HFF-Myc (cell line): ENCODE results near the gene STX8.

Experiments used
- DNase-seq: peaks from one replicate; pipeline ENCODE4 v3.0.0-alpha.2; 2011; ENCODE audit warnings: low read depth; ENCODE audit errors: extremely low read depth
- H3K4me3 ChIP-seq: replicated peaks from 2 replicates; pipeline ENCODE4 v1.5.1; 2011; ENCODE audit warnings: low read depth, mild to moderate bottlenecking, control low read depth, low read length
- TF ChIP-seq, protein P1 (sequence below): IDR thresholded peaks from 2 replicates; pipeline ENCODE4 v1.5.1; 2012; ENCODE audit warnings: mild to moderate bottlenecking, low read depth, low read length, control low read depth; ENCODE audit errors: missing control alignments

STX8 gene

DNA sequence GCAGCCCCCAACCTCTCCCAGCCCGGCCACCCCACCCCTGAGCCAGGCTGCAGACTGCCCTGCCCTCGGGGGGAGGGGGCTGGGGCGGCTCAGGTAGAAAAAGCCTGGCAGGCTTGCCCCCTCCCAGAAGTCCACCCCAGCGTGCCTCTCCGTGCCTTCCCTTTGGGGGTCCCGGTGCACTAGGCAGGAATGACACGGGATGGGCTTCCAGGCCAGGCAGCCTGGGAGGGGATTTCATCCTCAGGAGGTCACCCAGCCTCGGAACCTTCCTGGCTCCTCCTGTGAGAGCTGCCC lies 369.3 kb downstream of the STX8 start:
- H3K4me3 ChIP-seq, result no peak overlapping the region
- TF ChIP-seq, protein P1, sequence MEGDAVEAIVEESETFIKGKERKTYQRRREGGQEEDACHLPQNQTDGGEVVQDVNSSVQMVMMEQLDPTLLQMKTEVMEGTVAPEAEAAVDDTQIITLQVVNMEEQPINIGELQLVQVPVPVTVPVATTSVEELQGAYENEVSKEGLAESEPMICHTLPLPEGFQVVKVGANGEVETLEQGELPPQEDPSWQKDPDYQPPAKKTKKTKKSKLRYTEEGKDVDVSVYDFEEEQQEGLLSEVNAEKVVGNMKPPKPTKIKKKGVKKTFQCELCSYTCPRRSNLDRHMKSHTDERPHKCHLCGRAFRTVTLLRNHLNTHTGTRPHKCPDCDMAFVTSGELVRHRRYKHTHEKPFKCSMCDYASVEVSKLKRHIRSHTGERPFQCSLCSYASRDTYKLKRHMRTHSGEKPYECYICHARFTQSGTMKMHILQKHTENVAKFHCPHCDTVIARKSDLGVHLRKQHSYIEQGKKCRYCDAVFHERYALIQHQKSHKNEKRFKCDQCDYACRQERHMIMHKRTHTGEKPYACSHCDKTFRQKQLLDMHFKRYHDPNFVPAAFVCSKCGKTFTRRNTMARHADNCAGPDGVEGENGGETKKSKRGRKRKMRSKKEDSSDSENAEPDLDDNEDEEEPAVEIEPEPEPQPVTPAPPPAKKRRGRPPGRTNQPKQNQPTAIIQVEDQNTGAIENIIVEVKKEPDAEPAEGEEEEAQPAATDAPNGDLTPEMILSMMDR, result no peak
- DNase-seq, result no peak

DNA sequence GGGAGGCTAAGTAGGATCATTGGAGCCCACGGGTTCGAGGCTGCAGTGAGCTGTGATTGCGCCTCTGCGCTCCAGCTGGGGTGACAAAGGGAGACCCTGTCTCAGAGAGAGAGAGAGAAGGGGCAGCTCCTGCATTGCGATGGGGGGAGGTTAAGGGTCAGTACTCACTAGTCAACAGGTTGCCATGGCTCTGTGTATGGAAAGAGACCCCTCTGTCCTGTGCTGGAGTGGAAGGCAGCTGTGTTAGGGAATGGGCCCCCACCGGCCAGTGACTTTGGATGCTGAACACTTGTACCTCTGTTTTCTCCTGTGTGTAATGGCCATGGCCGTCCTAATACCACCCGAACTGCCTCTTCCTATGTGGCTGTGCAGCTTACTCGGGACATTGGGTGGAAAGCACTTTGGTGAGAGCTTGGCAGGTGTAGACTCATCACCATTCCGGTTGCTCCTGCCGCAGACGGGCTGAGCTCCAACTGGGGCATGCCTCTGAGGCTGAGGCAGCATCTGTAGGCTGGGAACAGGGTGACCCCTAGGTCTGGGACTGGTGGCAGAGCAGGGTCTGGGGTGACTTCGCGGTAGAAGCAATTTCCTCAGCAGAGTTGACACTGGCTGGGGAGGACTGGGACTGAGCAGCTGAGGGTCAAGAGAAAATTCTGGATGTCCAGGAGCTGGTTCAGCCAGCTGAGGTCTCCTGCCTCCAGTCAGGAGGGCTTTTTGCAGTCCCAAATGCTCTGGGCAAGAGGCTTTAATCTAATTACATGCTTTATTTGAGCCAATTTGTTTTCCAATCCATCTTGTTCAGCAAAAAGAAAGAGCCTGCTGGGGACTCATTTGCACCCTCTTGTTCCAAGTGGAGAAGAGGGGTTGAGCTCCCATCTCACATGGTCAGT lies 369.9 kb downstream of the STX8 start:
- no peak for DNase-seq
- H3K4me3 ChIP-seq, result no peak overlapping the region
- TF ChIP-seq, protein P1, result no peak

DNA sequence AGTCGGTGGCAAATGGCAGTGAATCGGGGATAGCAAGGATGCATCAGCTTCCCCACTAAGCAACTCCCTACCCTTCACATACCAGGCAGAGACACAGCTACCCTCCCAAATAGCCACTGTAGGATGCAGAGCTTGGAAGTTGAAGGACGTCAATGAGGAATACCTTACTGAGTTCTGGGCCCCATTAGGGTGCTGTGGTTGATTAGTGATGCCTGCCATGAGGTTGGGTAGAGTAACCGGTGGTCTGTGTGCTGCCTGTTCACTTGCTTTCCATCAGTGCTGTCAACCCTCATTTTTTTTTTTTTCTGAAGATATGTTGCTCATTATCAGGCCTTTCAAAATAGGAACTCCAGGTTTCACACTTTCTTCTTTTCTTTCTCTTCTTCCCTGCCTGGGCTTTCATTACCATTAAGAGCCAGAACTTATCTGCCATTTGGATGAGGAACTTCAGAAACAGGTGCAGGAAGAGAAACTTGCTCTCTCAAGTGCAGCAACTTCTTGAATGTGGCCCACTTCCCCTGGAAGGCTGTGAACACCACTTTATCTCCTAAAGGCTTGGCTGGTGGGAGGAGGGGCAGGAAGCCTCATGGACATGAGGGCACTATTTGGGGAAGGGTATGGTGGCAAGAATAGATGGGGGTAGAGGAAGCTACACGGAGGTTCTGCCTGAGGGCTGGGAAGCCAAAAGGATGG lies 370.8 kb downstream of the STX8 start:
- no peak for DNase-seq
- TF ChIP-seq, protein P1, result no peak
- H3K4me3 ChIP-seq, result no peak overlapping the region

DNA sequence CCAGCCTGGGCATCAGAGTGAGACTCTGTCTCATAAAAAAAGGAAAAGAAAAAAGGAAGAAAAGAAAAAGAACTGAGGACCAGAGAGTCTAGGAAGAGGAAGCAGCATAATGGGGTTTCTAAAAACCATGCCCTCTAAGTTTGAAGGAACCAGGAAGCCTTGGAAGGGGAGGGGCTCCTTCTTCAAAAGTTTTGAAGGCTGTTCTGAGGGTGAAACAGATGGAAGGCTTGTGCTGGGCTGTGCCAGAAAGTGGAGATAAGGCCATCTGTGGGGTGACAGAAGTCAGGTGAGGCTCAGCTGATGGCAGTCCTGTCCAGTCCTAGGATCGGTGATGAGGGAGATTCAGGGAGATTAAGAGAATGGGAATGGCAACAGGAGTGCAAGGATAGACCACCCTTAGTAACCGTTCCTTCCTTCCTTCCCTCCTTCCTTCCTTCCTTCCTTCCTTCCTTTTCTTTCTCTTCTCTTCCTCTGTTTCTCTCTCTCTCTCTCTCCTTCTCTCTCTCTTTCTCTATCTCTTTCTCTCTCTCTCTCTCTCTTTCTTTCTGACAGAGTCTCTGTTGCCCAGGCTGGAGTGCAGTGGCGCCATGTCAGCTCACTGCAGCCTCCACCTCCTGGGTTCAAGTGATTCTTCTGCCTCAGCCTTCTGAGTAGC lies 371.7 kb downstream of the STX8 start:
- no peak for DNase-seq
- no peak overlapping the region for H3K4me3 ChIP-seq
- TF ChIP-seq, protein P1, result no peak

DNA sequence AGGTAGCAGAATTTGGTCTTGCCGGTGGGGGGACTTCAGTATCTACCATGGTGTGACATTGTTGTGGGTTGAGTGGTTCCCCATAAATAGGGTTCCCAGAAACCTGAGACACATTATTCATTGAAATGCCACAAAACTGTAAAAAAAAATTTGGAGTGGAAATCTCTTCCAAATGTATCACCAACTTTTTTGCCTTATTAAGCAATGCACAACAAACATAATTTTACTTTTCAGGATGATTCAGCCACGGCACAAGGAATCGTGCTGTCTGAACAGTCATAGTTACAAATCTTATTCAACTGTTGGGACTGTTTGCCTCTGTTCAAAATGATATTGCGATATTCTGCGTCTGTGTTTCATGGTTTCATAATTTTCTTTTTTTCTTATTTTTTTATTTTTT lies 373.1 kb downstream of the STX8 start:
- H3K4me3 ChIP-seq, result no peak overlapping the region
- DNase-seq, result no peak
- TF ChIP-seq, protein P1, result no peak

DNA sequence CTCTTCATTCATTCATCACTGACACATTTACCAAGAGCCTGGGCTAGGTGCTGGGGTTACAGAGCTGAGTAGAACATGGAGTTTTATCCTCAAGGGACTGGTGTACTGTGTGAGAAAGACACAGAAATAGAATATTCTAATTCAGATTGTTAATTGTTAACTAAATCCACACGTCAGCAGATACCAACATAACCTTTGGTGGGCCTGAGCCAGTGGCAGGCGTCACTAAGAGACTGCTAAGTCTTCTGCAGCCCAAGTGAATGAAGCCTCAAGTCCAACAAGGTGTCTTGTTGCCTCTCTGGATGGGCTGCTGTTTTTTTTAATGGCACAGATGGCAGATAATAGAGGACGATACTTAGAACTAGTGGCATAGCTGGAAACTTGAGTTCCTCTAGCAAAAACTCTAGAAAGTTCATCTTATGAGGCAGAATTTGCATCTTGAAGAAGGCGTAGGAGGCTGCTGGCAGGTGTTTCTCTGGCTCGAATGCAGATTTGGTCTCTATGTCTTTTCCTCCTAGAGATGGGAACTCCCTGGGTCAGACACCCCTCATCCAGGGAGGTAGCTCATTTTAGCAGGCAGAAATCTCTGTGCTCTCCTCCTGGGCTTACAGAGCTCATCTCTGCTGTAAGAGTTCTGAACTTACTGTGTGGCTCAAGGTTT lies 374.8 kb downstream of the STX8 start:
- H3K4me3 ChIP-seq, result no peak overlapping the region
- DNase-seq, result no peak
- TF ChIP-seq, protein P1, result no peak
